Mesenchymal stem cell (in vitro differentiated cells and primary cell): ENCODE measurements around the gene STRC.
"Not testable (repeated sequence)": the region's sequence is repeated elsewhere in the genome, so short reads cannot be mapped to it uniquely, and the experiment has no call there.

ENCODE experiments used
- DNase-seq: peaks from one replicate; pipeline ENCODE4 v3.0.0-alpha.2; 2013
- H2AFZ ChIP-seq: one replicate; pipeline ENCODE4 v1.6.1; 2013; ENCODE audit warnings: low read depth, mild to moderate bottlenecking, control low read depth, inconsistent platforms, low read length, moderate library complexity
- H2AK5ac ChIP-seq: 2 replicates; pipeline ENCODE4 v1.6.1; 2013; ENCODE audit warnings: low read length, moderate library complexity, mild to moderate bottlenecking, inconsistent platforms; ENCODE audit not compliant: severe bottlenecking
- H2BK120ac ChIP-seq: one replicate; pipeline ENCODE4 v1.6.1; 2013; ENCODE audit warnings: low read depth, mild to moderate bottlenecking, inconsistent platforms, low read length, moderate library complexity
- H2BK12ac ChIP-seq, 2 experiments: one replicate each; pipeline ENCODE4 v1.6.1; 2013; ENCODE audit warnings: inconsistent platforms in 2 of 2, low read length in 2 of 2, mild to moderate bottlenecking in 2 of 2, moderate library complexity in 2 of 2, control low read depth in 1 of 2
- H2BK15ac ChIP-seq: one replicate; pipeline ENCODE4 v1.6.1; 2013; ENCODE audit warnings: mild to moderate bottlenecking, low read depth, inconsistent platforms; ENCODE audit not compliant: poor library complexity, severe bottlenecking
- H2BK5ac ChIP-seq: 2 replicates; pipeline ENCODE4 v1.6.1; 2013; ENCODE audit warnings: low read depth, mild to moderate bottlenecking, low read length, control low read depth, inconsistent platforms; ENCODE audit not compliant: poor library complexity, severe bottlenecking
- H3K14ac ChIP-seq, 2 experiments: one replicate each; pipeline ENCODE4 v1.6.1; 2013; ENCODE audit warnings: inconsistent platforms in 2 of 2, low read length in 2 of 2, control low read depth in 1 of 2, mild to moderate bottlenecking in 1 of 2, moderate library complexity in 1 of 2
- H3K18ac ChIP-seq, 2 experiments: one replicate each; pipeline ENCODE4 v1.6.1; 2013; ENCODE audit warnings: inconsistent platforms in 2 of 2, low read length in 2 of 2, control low read depth in 1 of 2, low read depth in 1 of 2, mild to moderate bottlenecking in 1 of 2
- H3K23ac ChIP-seq, 2 experiments: one replicate each; pipeline ENCODE4 v1.6.1; 2013; ENCODE audit warnings: inconsistent platforms in 2 of 2, low read length in 2 of 2, mild to moderate bottlenecking in 2 of 2, moderate library complexity in 2 of 2, control low read depth in 1 of 2
- H3K27ac ChIP-seq: 2 replicates; pipeline ENCODE4 v1.5.1; 2013; ENCODE audit warnings: mild to moderate bottlenecking, moderate library complexity, low read length, control low read depth, inconsistent platforms; ENCODE audit not compliant: poor library complexity, severe bottlenecking
- H3K27me3 ChIP-seq, 2 experiments: 2 replicates each; pipeline versions ENCODE4 v1.6.1 to v1.7.0; 2013; ENCODE audit warnings: low read length in 2 of 2, mild to moderate bottlenecking in 2 of 2, moderate library complexity in 2 of 2, control low read depth in 1 of 2, inconsistent platforms in 1 of 2; ENCODE audit not compliant: control insufficient read depth in 1 of 2, insufficient read depth in 1 of 2
- H3K36me3 ChIP-seq, 2 experiments: 2 replicates each; pipeline versions ENCODE4 v1.6.1 to v1.7.0; 2013; ENCODE audit warnings: low read length in 2 of 2, control low read depth in 1 of 2, inconsistent platforms in 1 of 2, low read depth in 1 of 2, mild to moderate bottlenecking in 1 of 2; ENCODE audit not compliant: insufficient read depth in 2 of 2, control insufficient read depth in 1 of 2
- H3K4ac ChIP-seq, 2 experiments: one replicate each; pipeline ENCODE4 v1.6.1; 2013; ENCODE audit warnings: inconsistent platforms in 2 of 2, low read length in 2 of 2, mild to moderate bottlenecking in 2 of 2, moderate library complexity in 2 of 2, control low read depth in 1 of 2, low read depth in 1 of 2
- H3K4me1 ChIP-seq: 2 replicates; pipeline ENCODE4 v1.6.1; 2013; ENCODE audit warnings: low read depth, low read length, control low read depth; ENCODE audit not compliant: control insufficient read depth, insufficient read depth
- H3K4me2 ChIP-seq: 2 replicates; pipeline ENCODE4 v1.6.1; 2013; ENCODE audit warnings: low read length, mild to moderate bottlenecking, inconsistent platforms; ENCODE audit not compliant: poor library complexity, severe bottlenecking
- H3K4me3 ChIP-seq, 2 experiments: 2 replicates each; pipeline versions ENCODE4 v1.5.1 to v1.7.0; 2013; ENCODE audit warnings: low read length in 2 of 2, mild to moderate bottlenecking in 2 of 2, control low read depth in 1 of 2, low read depth in 1 of 2; ENCODE audit not compliant: insufficient read depth in 1 of 2
- H3K79me1 ChIP-seq: replicated peaks from 2 replicates; pipeline ENCODE4 v1.6.1; 2013; ENCODE audit warnings: mild to moderate bottlenecking, control low read depth, low read length, inconsistent platforms; ENCODE audit not compliant: poor library complexity, severe bottlenecking
- H3K9ac ChIP-seq: 2 replicates; pipeline ENCODE4 v1.7.0; 2013; ENCODE audit warnings: mild to moderate bottlenecking, low read length, moderate library complexity
- H3K9me3 ChIP-seq: 2 replicates; pipeline ENCODE4 v1.7.0; 2013; ENCODE audit warnings: mild to moderate bottlenecking, low read length; ENCODE audit not compliant: control insufficient read depth
- H4K8ac ChIP-seq: one replicate; pipeline ENCODE4 v1.6.1; 2013; ENCODE audit warnings: inconsistent platforms, mild to moderate bottlenecking, low read length, moderate library complexity
- H4K91ac ChIP-seq: one replicate; pipeline ENCODE4 v1.6.1; 2013; ENCODE audit warnings: mild to moderate bottlenecking, low read length, inconsistent platforms
- WGBS: methylation state at CpG from one replicate; pipeline ENCODE4 v1.1.7; 2013; ENCODE audit warnings: mixed read lengths; 5-methylcytosine and 5-hydroxymethylcytosine counted together

Gene STRC

GRCh38 chr15:43626937-43627336 lies 8.3 kb upstream of the STRC start:
- H3K4me2 ChIP-seq, H3K9ac ChIP-seq, H4K91ac ChIP-seq, H3K79me1 ChIP-seq, H2BK5ac ChIP-seq, H3K4me3 ChIP-seq, H3K23ac ChIP-seq, H2BK12ac ChIP-seq, H3K4me1 ChIP-seq, H3K9me3 ChIP-seq, H3K14ac ChIP-seq, H2BK120ac ChIP-seq, H3K36me3 ChIP-seq, H2AK5ac ChIP-seq, H2BK15ac ChIP-seq, H3K27ac ChIP-seq, H3K4ac ChIP-seq, H3K18ac ChIP-seq, H2AFZ ChIP-seq, H4K8ac ChIP-seq, H3K27me3 ChIP-seq, DNase-seq: not testable (repeated sequence)

- Histone ChIP-seq H2AFZ (no peak overlapping the region), H3K36me3 (no peaks in the 10 kb centered on the region), H3K4me1 (no peaks in the 10 kb centered on the region), H3K4ac (no peak overlapping the region), H4K91ac (no peak overlapping the region), H3K4me2 (no peak overlapping the region), H3K27ac (no peak overlapping the region), H2BK5ac (no peak overlapping the region), H3K9me3 (no peaks in the 10 kb centered on the region), H4K8ac (no peak overlapping the region), H2BK12ac (no peak overlapping the region), H2BK120ac (no peak overlapping the region), H2BK15ac (no peak overlapping the region), H3K9ac (no peak overlapping the region), H3K14ac (no peak overlapping the region), H3K4me3 (no peak overlapping the region), H3K79me1 (no peaks in the 10 kb centered on the region), H3K23ac (no peak overlapping the region), H3K18ac (no peak overlapping the region), H2AK5ac (no peak overlapping the region), H3K27me3 (peaks cover 1 to 3% of the 10 kb centered on the region in 2 experiments)
- DNase-seq = no peak
- 82% methylated on average over 3 of the region's 5 CpGs for WGBS
Observed at GRCh38 chr15:43625106-43625505, 6.5 kb upstream of the STRC start.

GRCh38 chr15:43622068-43622799 lies 3.6 kb upstream of the STRC start:
- H4K91ac ChIP-seq, H3K23ac ChIP-seq, H4K8ac ChIP-seq, H3K79me1 ChIP-seq, H3K4me1 ChIP-seq, H3K4me2 ChIP-seq, H3K14ac ChIP-seq, H2AFZ ChIP-seq, H3K4ac ChIP-seq, H3K18ac ChIP-seq, H2BK15ac ChIP-seq, H3K9me3 ChIP-seq, H2AK5ac ChIP-seq, H3K9ac ChIP-seq, H2BK120ac ChIP-seq, H3K4me3 ChIP-seq, H3K27ac ChIP-seq, H3K27me3 ChIP-seq, H3K36me3 ChIP-seq, H2BK12ac ChIP-seq, H2BK5ac ChIP-seq: not testable (repeated sequence)
- no CpG with 5 or more reads among the region's 7 CpGs for WGBS
- DNase-seq = peak; percentile 29

DNA sequence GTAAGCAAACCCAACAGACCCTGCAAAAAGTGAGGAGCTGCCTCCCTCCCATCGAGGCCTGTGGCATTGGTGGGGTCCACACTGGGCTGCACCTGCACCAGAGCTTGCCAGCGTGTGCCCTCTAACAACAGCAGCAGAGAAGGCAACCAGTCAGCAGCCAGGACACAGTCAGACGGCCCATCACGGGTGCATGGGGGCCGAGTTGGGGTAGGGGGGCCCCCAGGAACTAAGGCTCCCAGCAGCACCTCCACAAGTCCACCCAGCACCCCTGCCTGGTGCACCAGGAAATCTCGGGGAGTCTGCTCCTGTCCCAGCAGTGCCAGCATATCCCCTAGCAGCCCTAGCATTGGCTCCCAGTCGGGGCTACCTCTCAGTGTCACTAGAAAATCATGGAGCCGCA lies 850 bp downstream of the STRC start:
- H4K8ac ChIP-seq, H3K9me3 ChIP-seq, H4K91ac ChIP-seq, H2BK12ac ChIP-seq, H3K4ac ChIP-seq, H2BK15ac ChIP-seq, DNase-seq, H3K18ac ChIP-seq, H3K79me1 ChIP-seq, H3K9ac ChIP-seq, H3K27ac ChIP-seq, H2BK5ac ChIP-seq, H3K4me1 ChIP-seq, H3K23ac ChIP-seq, H3K4me2 ChIP-seq, H2BK120ac ChIP-seq, H3K36me3 ChIP-seq, H3K14ac ChIP-seq, H2AK5ac ChIP-seq, H2AFZ ChIP-seq, H3K4me3 ChIP-seq, H3K27me3 ChIP-seq: not testable (repeated sequence)
- WGBS = no CpG with 5 or more reads among the region's 8 CpGs
